SK-N-SH treated with all-trans-retinoic acid at 6 μM for 48 hours (cell line): ENCODE data around the gene SH3BGRL.

ENCODE experiments used
- ATAC-seq: fragments of 200-7000 bp; cut with Tn5 transposase; 3 replicates; pipeline ENCODE4 v1.9.1; 2020; ENCODE audit warnings: mild to moderate bottlenecking, moderate library complexity
- ARNTL ChIP-seq: fragments of 450-650 bp; formaldehyde crosslinking; IDR thresholded peaks from 2 replicates; pipeline ENCODE4 v1.5.0; 2020; ENCODE audit warnings: low read depth, mild to moderate bottlenecking, moderate library complexity, borderline replicate concordance
- CREB5 ChIP-seq: fragments of 250-450 bp; sonication (Bioruptor Pico); IDR thresholded peaks from 2 replicates; pipeline ENCODE4 v1.5.1; 2020; ENCODE audit warnings: low read depth, mild to moderate bottlenecking, moderate library complexity
- CSDC2 ChIP-seq: fragments of 250-450 bp; sonication (Bioruptor Pico); IDR thresholded peaks from 2 replicates; pipeline ENCODE4 v1.5.0; 2020; ENCODE audit warnings: mild to moderate bottlenecking, moderate library complexity
- CSRNP3 ChIP-seq: fragments of 250-450 bp; sonication (Bioruptor Pico); IDR thresholded peaks from 2 replicates; pipeline ENCODE4 v1.5.1; 2021; ENCODE audit warnings: mild to moderate bottlenecking, moderate library complexity
- ESRRG ChIP-seq: fragments of 250-450 bp; sonication (Bioruptor Pico); IDR thresholded peaks from 2 replicates; pipeline ENCODE4 v1.6.1; 2021; ENCODE audit warnings: mild to moderate bottlenecking
- GLIS3 ChIP-seq: fragments of 250-450 bp; sonication (Bioruptor Pico); IDR thresholded peaks from 2 replicates; pipeline ENCODE4 v1.5.0; 2020; ENCODE audit warnings: mild to moderate bottlenecking, moderate library complexity
- OSR1 ChIP-seq: fragments of 250-450 bp; sonication (Bioruptor Pico); IDR thresholded peaks from 2 replicates; pipeline ENCODE4 v1.8.0; 2022; ENCODE audit warnings: moderate library complexity, mild to moderate bottlenecking, inconsistent platforms
- PATZ1 ChIP-seq: fragments of 250-450 bp; sonication (Bioruptor Pico); IDR thresholded peaks from 2 replicates; pipeline ENCODE4 v1.8.0; 2020; ENCODE audit warnings: mild to moderate bottlenecking, moderate library complexity, borderline replicate concordance
- PPARA ChIP-seq: fragments of 250-450 bp; sonication (Bioruptor Pico); IDR thresholded peaks from 2 replicates; pipeline ENCODE4 v1.5.0; 2020; ENCODE audit warnings: mild to moderate bottlenecking, borderline replicate concordance
- RARB ChIP-seq: fragments of 250-450 bp; sonication (Bioruptor Pico); IDR thresholded peaks from 2 replicates; pipeline ENCODE4 v1.8.0; 2021; ENCODE audit warnings: mild to moderate bottlenecking, moderate library complexity
- SNAI2 ChIP-seq: fragments of 250-450 bp; sonication (Bioruptor Pico); IDR thresholded peaks from 2 replicates; pipeline ENCODE4 v1.5.0; 2020; ENCODE audit warnings: mild to moderate bottlenecking, moderate library complexity
- TCF4 ChIP-seq: fragments of 250-450 bp; sonication (Bioruptor Pico); IDR thresholded peaks from 2 replicates; pipeline ENCODE4 v1.8.0; 2021; ENCODE audit warnings: mild to moderate bottlenecking, moderate library complexity, borderline replicate concordance
- TOX ChIP-seq: fragments of 250-450 bp; sonication (Bioruptor Pico); IDR thresholded peaks from 2 replicates; pipeline ENCODE4 v1.8.0; 2021; ENCODE audit warnings: mild to moderate bottlenecking, moderate library complexity, borderline replicate concordance
- TSHZ2 ChIP-seq: fragments of 250-450 bp; sonication (Bioruptor Pico); IDR thresholded peaks from 2 replicates; pipeline ENCODE4 v1.5.0; 2020; ENCODE audit warnings: mild to moderate bottlenecking, moderate library complexity
- ZFP30 ChIP-seq: fragments of 450-650 bp; formaldehyde crosslinking; IDR thresholded peaks from 2 replicates; pipeline ENCODE4 v1.5.0; 2022; ENCODE audit warnings: mild to moderate bottlenecking, moderate library complexity
- ZNF565 ChIP-seq: fragments of 450-650 bp; formaldehyde crosslinking; conservative IDR thresholded peaks from 2 replicates; pipeline ENCODE4 v1.5.0; 2020; ENCODE audit warnings: low read depth, mild to moderate bottlenecking, moderate library complexity
- ZNF70 ChIP-seq: fragments of 450-650 bp; formaldehyde crosslinking; IDR thresholded peaks from 2 replicates; pipeline ENCODE4 v1.5.0; 2020; ENCODE audit warnings: mild to moderate bottlenecking, moderate library complexity

Gene SH3BGRL

GRCh38 chrX:81232218-81232617 lies 30.3 kb downstream of the SH3BGRL start:
- no peak for TF ChIP-seq TSHZ2 (CRISPR knock-in tag)
- TF ChIP-seq CSRNP3, result no peak
- no peak for TF ChIP-seq GLIS3
- TF ChIP-seq CSDC2 (CRISPR knock-in tag), result no peak
- TF ChIP-seq ZFP30 (CRISPR knock-in tag), result no peak
- TF ChIP-seq RARB (CRISPR knock-in tag), result no peak
- no peak for TF ChIP-seq OSR1 (CRISPR knock-in tag)
- ATAC-seq, result no peak

- TF ChIP-seq GLIS3, result no peak
- TF ChIP-seq ZNF565 (CRISPR knock-in tag), result no peak
- TF ChIP-seq TSHZ2 (CRISPR knock-in tag), result no peak
- no peak for TF ChIP-seq CSRNP3
- no peak for TF ChIP-seq PATZ1 (CRISPR knock-in tag)
- TF ChIP-seq CSDC2 (CRISPR knock-in tag), result no peak
- no peak for TF ChIP-seq SNAI2
- TF ChIP-seq RARB (CRISPR knock-in tag), result no peak
- no peak for TF ChIP-seq OSR1 (CRISPR knock-in tag)
- no peak for TF ChIP-seq PPARA (CRISPR knock-in tag)
- no peak for TF ChIP-seq ZNF70
- no peak for TF ChIP-seq ESRRG (CRISPR knock-in tag)
- ATAC-seq, result no peak
Observed at GRCh38 chrX:81237516-81237915, 35.6 kb downstream of the SH3BGRL start.

GRCh38 chrX:81238166-81238565 lies 36.3 kb downstream of the SH3BGRL start:
- no peak for ATAC-seq
- TF ChIP-seq GLIS3, result no peak
- TF ChIP-seq ESRRG (CRISPR knock-in tag), result no peak
- TF ChIP-seq TSHZ2 (CRISPR knock-in tag), result no peak
- no peak for TF ChIP-seq ARNTL
- TF ChIP-seq RARB (CRISPR knock-in tag), result no peak
- no peak for TF ChIP-seq PATZ1 (CRISPR knock-in tag)
- no peak for TF ChIP-seq TCF4 (CRISPR knock-in tag)
- no peak for TF ChIP-seq ZNF70
- TF ChIP-seq TOX (CRISPR knock-in tag), result no peak
- TF ChIP-seq CREB5 (CRISPR knock-in tag), result no peak
